HEK293 (cell line): Measurements from ENCODE around the gene RPS25.
A peak's percentile ranks its signal among the peaks of the same experiment; 100 is the strongest.

Source experiments
- GFI1B ChIP-seq: fragments of 450-650 bp; formaldehyde crosslinking; IDR thresholded peaks from 2 replicates; pipeline ENCODE4 v1.5.1; 2016; ENCODE audit warnings: missing biosample characterization, missing genetic modification characterization
- GLIS1 ChIP-seq: fragments of 450-650 bp; formaldehyde crosslinking; IDR thresholded peaks from 2 replicates; pipeline ENCODE4 v1.5.1; 2016; ENCODE audit warnings: missing biosample characterization, missing genetic modification characterization
- HOXD13 ChIP-seq: sonication (generic); formaldehyde crosslinking; IDR thresholded peaks from 2 replicates; pipeline ENCODE4 v1.8.0; 2022; ENCODE audit warnings: missing genetic modification reagents, borderline replicate concordance
- IKZF3 ChIP-seq: fragments of 450-650 bp; IDR thresholded peaks from 2 replicates; pipeline ENCODE4 v1.5.0; 2018; ENCODE audit warnings: missing biosample characterization, mild to moderate bottlenecking, missing genetic modification characterization, moderate library complexity
- KLF16 ChIP-seq: fragments of 450-650 bp; formaldehyde crosslinking; IDR thresholded peaks from 2 replicates; pipeline ENCODE4 v1.5.1; 2017; ENCODE audit warnings: missing biosample characterization, missing genetic modification characterization
- KLF8 ChIP-seq: fragments of 450-650 bp; formaldehyde crosslinking; IDR thresholded peaks from 2 replicates; pipeline ENCODE4 v1.5.1; 2016; ENCODE audit warnings: missing biosample characterization, missing genetic modification characterization
- RBAK ChIP-seq: fragments of 450-650 bp; formaldehyde crosslinking; IDR thresholded peaks from 2 replicates; pipeline ENCODE4 v1.5.1; 2016; ENCODE audit warnings: missing biosample characterization, missing genetic modification characterization
- SP2 ChIP-seq: fragments of 450-650 bp; formaldehyde crosslinking; IDR thresholded peaks from 2 replicates; pipeline ENCODE4 v1.5.1; 2016; ENCODE audit warnings: missing biosample characterization, missing genetic modification characterization
- WT1 ChIP-seq: fragments of 450-650 bp; formaldehyde crosslinking; IDR thresholded peaks from 2 replicates; pipeline ENCODE4 v1.5.1; 2016; ENCODE audit warnings: missing biosample characterization, missing genetic modification characterization
- ZFP3 ChIP-seq: fragments of 450-650 bp; formaldehyde crosslinking; IDR thresholded peaks from 2 replicates; pipeline ENCODE4 v1.5.1; 2016; ENCODE audit warnings: low read depth, missing biosample characterization, missing genetic modification characterization
- ZNF19 ChIP-seq: fragments of 450-650 bp; formaldehyde crosslinking; IDR thresholded peaks from 2 replicates; pipeline ENCODE4; 2016; ENCODE audit warnings: missing biosample characterization, missing genetic modification characterization, low read depth
- ZNF211 ChIP-seq: fragments of 450-650 bp; formaldehyde crosslinking; IDR thresholded peaks from 2 replicates; pipeline ENCODE4 v1.5.1; 2016; ENCODE audit warnings: low read depth, missing biosample characterization, missing genetic modification characterization
- ZNF335 ChIP-seq: fragments of 450-650 bp; formaldehyde crosslinking; conservative IDR thresholded peaks from 2 replicates; pipeline ENCODE4 v1.5.1; 2016; ENCODE audit warnings: missing biosample characterization, missing genetic modification characterization
- ZNF350 ChIP-seq: fragments of 450-650 bp; formaldehyde crosslinking; IDR thresholded peaks from 2 replicates; pipeline ENCODE4 v1.5.0; 2017; ENCODE audit warnings: missing biosample characterization, mild to moderate bottlenecking, missing genetic modification characterization
- ZNF416 ChIP-seq: fragments of 450-650 bp; formaldehyde crosslinking; IDR thresholded peaks from 2 replicates; pipeline ENCODE4 v1.5.1; 2016; ENCODE audit warnings: missing biosample characterization, missing genetic modification characterization
- ZNF473 ChIP-seq: fragments of 450-650 bp; formaldehyde crosslinking; IDR thresholded peaks from 2 replicates; pipeline ENCODE4 v1.5.1; 2017; ENCODE audit warnings: missing biosample characterization, missing genetic modification characterization
- ZNF48 ChIP-seq: fragments of 450-650 bp; formaldehyde crosslinking; IDR thresholded peaks from 2 replicates; pipeline ENCODE4 v1.5.1; 2016; ENCODE audit warnings: missing biosample characterization, missing genetic modification characterization
- ZNF529 ChIP-seq: fragments of 450-650 bp; formaldehyde crosslinking; IDR thresholded peaks from 2 replicates; pipeline ENCODE4 v1.5.1; 2017; ENCODE audit warnings: missing genetic modification characterization, missing biosample characterization; ENCODE audit not compliant: insufficient replicate concordance
- ZNF558 ChIP-seq: fragments of 450-650 bp; formaldehyde crosslinking; IDR thresholded peaks from 2 replicates; pipeline ENCODE4 v1.5.1; 2016; ENCODE audit warnings: missing biosample characterization, missing genetic modification characterization
- ZNF629 ChIP-seq: fragments of 450-650 bp; formaldehyde crosslinking; IDR thresholded peaks from 2 replicates; pipeline ENCODE4 v1.5.1; 2017; ENCODE audit warnings: missing biosample characterization, missing genetic modification characterization
- ZNF677 ChIP-seq: fragments of 450-650 bp; IDR thresholded peaks from 2 replicates; pipeline ENCODE4 v1.5.0; 2018; ENCODE audit warnings: missing biosample characterization, mild to moderate bottlenecking, missing genetic modification characterization, moderate library complexity
- ZNF843 ChIP-seq: fragments of 450-650 bp; formaldehyde crosslinking; IDR thresholded peaks from 2 replicates; pipeline ENCODE4 v1.5.1; 2016; ENCODE audit warnings: missing biosample characterization, missing genetic modification characterization
- ZSCAN30 ChIP-seq: fragments of 450-650 bp; IDR thresholded peaks from 2 replicates; pipeline ENCODE4 v1.5.1; 2018; ENCODE audit warnings: missing biosample characterization, mild to moderate bottlenecking, missing genetic modification characterization, moderate library complexity
- TF ChIP-seq, protein P1 (sequence below): fragments of 450-650 bp; formaldehyde crosslinking; IDR thresholded peaks from 2 replicates; pipeline ENCODE4 v1.5.1; 2017; ENCODE audit warnings: missing biosample characterization, missing genetic modification characterization
- TF ChIP-seq, protein P2 (sequence below): fragments of 450-650 bp; formaldehyde crosslinking; IDR thresholded peaks from 2 replicates; pipeline ENCODE4 v1.5.1; 2016; ENCODE audit warnings: missing biosample characterization, missing genetic modification characterization
- TF ChIP-seq, protein P3 (sequence below): fragments of 450-650 bp; formaldehyde crosslinking; IDR thresholded peaks from 2 replicates; pipeline ENCODE4 v1.5.1; 2016; ENCODE audit warnings: missing biosample characterization, missing genetic modification characterization
- TF ChIP-seq, protein P4 (sequence below): fragments of 450-650 bp; formaldehyde crosslinking; IDR thresholded peaks from 2 replicates; pipeline ENCODE4 v1.5.1; 2016; ENCODE audit warnings: missing biosample characterization, missing genetic modification characterization
- TF ChIP-seq, protein P5 (sequence below): fragments of 450-650 bp; formaldehyde crosslinking; IDR thresholded peaks from 2 replicates; pipeline ENCODE4 v1.5.1; 2017; ENCODE audit warnings: missing biosample characterization, missing genetic modification characterization
- TF ChIP-seq, protein P6 (sequence below): fragments of 450-650 bp; formaldehyde crosslinking; IDR thresholded peaks from 2 replicates; pipeline ENCODE4 v1.5.1; 2016; ENCODE audit warnings: missing biosample characterization, missing genetic modification characterization
- TF ChIP-seq, protein P7 (sequence below): fragments of 450-650 bp; formaldehyde crosslinking; IDR thresholded peaks from 2 replicates; pipeline ENCODE4 v1.5.1; 2016; ENCODE audit warnings: missing biosample characterization, missing genetic modification characterization

RPS25 gene

DNA sequence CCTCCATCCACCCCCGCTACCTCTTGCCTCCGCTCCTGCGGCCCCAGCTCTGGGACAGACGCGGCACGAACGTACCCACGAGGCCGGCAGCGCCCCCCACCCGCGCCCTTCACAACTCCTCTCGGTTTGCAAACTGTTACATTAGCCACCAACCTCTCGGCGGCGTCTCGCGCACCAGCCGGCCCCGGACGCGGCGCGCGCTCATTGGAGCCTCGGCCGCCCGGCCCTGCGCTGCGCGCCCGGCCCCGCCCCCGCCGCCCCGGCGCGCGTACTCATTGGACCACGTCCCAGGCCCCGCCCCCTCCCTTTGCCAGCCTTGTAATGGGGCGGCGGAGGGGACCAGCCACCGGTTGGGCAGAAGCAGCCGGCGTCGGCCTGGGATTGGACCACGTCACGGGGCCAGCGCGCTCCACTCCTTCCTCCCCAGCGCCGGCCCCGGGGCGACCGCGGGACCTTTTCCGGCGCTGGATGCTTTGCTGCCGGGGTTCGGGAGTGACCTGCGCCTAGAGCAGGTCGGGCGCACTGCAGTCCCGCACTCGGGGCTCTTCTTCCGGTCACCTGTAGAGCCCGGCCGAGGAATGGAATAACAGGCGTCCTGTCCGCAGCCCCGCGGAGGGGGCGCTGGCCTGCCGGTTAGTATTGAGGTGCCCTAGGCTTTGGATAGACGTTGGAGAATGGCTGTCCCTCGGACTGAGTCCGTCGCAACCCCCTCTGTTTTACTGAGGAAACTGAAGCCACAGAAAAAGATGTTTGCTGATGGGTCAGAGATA is 39.0 kb upstream of the RPS25 start, which contains the start of gene HYOU1 (continued):
- TF ChIP-seq IKZF3 (0 out of 2 replicates have a peak, but pooled peaks have one; percentile 40), ZNF629 (tag by site-specific recombination) (peak; percentile 36; the same call in 1 of the 2 replicates), GLIS1 (tag by site-specific recombination) (no peak), ZNF416 (tag by site-specific recombination) (no peak), ZNF48 (tag by site-specific recombination) (no peak), ZNF211 (tag by site-specific recombination) (no peak), ZSCAN30 (peak; percentile 21; the same call in 1 of the 2 replicates), ZNF529 (tag by site-specific recombination) (no peak), SP2 (tag by site-specific recombination) (peak; percentile 91), ZNF843 (tag by site-specific recombination) (no peak), ZNF335 (peak; percentile 47), RBAK (tag by site-specific recombination) (0 out of 2 replicates have a peak, but pooled peaks have one; percentile 61), ZNF677 (tag by site-specific recombination) (no peak), GFI1B (tag by site-specific recombination) (no peak), KLF8 (tag by site-specific recombination) (peak; percentile 33; the same call in 1 of the 2 replicates), ZFP3 (no peak), ZNF473 (tag by site-specific recombination) (no peak), ZNF558 (no peak), KLF16 (tag by site-specific recombination) (no peak), ZNF19 (tag by site-specific recombination) (no peak), WT1 (tag by site-specific recombination) (0 out of 2 replicates have a peak, but pooled peaks have one; percentile 8), ZNF350 (tag by site-specific recombination) (no peak), HOXD13 (CRISPR knock-in tag) (no peak)
- TF ChIP-seq, protein P1, sequence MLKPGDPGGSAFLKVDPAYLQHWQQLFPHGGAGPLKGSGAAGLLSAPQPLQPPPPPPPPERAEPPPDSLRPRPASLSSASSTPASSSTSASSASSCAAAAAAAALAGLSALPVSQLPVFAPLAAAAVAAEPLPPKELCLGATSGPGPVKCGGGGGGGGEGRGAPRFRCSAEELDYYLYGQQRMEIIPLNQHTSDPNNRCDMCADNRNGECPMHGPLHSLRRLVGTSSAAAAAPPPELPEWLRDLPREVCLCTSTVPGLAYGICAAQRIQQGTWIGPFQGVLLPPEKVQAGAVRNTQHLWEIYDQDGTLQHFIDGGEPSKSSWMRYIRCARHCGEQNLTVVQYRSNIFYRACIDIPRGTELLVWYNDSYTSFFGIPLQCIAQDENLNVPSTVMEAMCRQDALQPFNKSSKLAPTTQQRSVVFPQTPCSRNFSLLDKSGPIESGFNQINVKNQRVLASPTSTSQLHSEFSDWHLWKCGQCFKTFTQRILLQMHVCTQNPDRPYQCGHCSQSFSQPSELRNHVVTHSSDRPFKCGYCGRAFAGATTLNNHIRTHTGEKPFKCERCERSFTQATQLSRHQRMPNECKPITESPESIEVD (tag by site-specific recombination), result no peak
- TF ChIP-seq, protein P2, sequence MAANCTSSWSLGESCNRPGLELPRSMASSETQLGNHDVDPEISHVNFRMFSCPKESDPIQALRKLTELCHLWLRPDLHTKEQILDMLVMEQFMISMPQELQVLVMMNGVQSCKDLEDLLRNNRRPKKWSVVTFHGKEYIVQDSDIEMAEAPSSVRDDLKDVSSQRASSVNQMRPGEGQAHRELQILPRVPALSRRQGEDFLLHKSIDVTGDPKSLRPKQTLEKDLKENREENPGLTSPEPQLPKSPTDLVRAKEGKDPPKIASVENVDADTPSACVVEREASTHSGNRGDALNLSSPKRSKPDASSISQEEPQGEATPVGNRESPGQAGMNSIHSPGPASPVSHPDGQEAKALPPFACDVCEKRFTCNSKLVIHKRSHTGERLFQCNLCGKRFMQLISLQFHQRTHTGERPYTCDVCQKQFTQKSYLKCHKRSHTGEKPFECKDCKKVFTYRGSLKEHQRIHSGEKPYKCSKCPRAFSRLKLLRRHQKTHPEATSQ (tag by site-specific recombination), result no peak
- TF ChIP-seq, protein P3, sequence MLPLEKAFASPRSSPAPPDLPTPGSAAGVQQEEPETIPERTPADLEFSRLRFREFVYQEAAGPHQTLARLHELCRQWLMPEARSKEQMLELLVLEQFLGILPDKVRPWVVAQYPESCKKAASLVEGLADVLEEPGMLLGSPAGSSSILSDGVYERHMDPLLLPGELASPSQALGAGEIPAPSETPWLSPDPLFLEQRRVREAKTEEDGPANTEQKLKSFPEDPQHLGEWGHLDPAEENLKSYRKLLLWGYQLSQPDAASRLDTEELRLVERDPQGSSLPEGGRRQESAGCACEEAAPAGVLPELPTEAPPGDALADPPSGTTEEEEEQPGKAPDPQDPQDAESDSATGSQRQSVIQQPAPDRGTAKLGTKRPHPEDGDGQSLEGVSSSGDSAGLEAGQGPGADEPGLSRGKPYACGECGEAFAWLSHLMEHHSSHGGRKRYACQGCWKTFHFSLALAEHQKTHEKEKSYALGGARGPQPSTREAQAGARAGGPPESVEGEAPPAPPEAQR (tag by site-specific recombination), result no peak
- TF ChIP-seq, protein P4, sequence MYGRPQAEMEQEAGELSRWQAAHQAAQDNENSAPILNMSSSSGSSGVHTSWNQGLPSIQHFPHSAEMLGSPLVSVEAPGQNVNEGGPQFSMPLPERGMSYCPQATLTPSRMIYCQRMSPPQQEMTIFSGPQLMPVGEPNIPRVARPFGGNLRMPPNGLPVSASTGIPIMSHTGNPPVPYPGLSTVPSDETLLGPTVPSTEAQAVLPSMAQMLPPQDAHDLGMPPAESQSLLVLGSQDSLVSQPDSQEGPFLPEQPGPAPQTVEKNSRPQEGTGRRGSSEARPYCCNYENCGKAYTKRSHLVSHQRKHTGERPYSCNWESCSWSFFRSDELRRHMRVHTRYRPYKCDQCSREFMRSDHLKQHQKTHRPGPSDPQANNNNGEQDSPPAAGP, result 0 out of 2 replicates have a peak, but pooled peaks have one; percentile 73
- TF ChIP-seq, protein P5, sequence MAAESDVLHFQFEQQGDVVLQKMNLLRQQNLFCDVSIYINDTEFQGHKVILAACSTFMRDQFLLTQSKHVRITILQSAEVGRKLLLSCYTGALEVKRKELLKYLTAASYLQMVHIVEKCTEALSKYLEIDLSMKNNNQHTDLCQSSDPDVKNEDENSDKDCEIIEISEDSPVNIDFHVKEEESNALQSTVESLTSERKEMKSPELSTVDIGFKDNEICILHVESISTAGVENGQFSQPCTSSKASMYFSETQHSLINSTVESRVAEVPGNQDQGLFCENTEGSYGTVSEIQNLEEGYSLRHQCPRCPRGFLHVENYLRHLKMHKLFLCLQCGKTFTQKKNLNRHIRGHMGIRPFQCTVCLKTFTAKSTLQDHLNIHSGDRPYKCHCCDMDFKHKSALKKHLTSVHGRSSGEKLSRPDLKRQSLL, result no peak
- TF ChIP-seq, protein P6, sequence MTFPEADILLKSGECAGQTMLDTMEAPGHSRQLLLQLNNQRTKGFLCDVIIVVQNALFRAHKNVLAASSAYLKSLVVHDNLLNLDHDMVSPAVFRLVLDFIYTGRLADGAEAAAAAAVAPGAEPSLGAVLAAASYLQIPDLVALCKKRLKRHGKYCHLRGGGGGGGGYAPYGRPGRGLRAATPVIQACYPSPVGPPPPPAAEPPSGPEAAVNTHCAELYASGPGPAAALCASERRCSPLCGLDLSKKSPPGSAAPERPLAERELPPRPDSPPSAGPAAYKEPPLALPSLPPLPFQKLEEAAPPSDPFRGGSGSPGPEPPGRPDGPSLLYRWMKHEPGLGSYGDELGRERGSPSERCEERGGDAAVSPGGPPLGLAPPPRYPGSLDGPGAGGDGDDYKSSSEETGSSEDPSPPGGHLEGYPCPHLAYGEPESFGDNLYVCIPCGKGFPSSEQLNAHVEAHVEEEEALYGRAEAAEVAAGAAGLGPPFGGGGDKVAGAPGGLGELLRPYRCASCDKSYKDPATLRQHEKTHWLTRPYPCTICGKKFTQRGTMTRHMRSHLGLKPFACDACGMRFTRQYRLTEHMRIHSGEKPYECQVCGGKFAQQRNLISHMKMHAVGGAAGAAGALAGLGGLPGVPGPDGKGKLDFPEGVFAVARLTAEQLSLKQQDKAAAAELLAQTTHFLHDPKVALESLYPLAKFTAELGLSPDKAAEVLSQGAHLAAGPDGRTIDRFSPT (tag by site-specific recombination), result peak; percentile 93
- TF ChIP-seq, protein P7, sequence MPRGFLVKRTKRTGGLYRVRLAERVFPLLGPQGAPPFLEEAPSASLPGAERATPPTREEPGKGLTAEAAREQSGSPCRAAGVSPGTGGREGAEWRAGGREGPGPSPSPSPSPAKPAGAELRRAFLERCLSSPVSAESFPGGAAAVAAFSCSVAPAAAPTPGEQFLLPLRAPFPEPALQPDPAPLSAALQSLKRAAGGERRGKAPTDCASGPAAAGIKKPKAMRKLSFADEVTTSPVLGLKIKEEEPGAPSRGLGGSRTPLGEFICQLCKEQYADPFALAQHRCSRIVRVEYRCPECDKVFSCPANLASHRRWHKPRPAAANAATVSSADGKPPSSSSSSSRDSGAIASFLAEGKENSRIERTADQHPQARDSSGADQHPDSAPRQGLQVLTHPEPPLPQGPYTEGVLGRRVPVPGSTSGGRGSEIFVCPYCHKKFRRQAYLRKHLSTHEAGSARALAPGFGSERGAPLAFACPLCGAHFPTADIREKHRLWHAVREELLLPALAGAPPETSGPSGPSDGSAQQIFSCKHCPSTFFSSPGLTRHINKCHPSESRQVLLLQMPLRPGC, result no peak
